ENCODE data around the gene CALD1.

The CALD1 gene

DNA sequence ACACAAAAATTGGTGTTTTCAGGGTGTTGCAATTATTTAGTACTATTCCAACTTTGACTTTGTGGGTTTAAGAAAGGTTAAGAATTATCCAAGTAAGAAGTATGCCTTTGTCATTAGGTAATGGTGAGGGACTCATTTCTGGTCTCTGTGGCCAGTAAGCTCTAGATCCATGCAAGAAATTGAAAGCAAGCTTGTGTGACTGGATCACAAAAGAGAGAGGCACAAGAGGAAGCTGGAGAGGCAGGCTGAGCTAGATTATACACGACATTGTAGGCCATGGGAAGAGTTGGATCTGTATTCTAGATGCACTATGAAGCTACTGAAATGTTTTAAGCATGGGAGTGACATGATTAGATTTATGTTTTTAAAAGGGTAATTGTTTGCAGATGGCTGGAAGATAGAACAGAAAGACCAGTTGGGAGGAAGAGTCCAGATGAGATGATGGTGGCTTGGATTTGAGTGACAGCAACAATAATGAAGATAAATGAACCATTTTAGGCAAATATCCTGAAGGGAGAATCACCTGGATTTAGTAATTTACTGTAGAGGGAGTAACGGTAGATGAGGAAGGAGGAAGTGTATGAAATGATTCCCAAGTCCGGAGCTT is 50.0 kb downstream of the CALD1 start:
- DNase-seq: no peak

- peak; percentile 24 to 62 (median 44) for DNase-seq
Observed at GRCh38 chr7:134831862-134832261, 52.4 kb downstream of the CALD1 start.

GRCh38 chr7:134832367-134832766 is 52.9 kb downstream of the CALD1 start:
- DNase-seq: no peak

DNA sequence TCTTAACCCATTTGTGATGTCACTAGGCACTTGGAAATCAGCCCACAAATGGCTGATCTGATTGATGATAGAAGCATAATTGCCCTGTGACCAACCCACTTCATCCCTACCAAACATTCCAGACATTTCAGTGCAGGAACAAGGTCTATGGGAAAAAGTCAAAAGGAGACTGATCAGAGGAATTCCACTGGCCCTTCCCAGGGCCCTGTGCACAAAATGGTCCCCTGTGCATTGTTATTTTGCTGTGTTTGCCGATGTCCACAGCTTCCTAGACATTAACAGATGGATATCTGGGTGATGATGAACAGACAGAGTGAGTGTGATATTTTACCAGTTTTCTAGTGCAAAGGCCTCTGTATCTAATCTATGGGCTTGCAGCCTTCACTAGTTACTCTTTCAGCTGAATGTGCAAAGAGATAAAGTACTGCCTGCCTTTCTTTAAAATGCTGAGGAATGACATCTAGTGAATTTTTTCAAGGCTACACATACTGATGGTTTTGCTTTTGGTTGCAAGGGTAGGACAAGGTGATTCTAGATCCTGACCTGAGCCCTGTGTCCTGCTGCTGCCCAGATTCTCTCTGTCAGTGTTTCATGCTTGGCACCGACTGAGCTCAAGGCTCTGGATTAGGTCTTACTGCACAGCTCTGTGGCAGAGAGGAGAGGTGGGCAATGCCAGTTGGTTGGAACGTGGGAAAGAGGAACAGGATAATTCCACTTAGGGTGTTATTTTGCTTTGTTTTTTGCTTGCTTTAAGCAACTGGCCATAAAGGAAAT is 55.4 kb downstream of the CALD1 start:
- no peak for DNase-seq

GRCh38 chr7:134835463-134835823 is 56.0 kb downstream of the CALD1 start:
- no peak for DNase-seq

DNA sequence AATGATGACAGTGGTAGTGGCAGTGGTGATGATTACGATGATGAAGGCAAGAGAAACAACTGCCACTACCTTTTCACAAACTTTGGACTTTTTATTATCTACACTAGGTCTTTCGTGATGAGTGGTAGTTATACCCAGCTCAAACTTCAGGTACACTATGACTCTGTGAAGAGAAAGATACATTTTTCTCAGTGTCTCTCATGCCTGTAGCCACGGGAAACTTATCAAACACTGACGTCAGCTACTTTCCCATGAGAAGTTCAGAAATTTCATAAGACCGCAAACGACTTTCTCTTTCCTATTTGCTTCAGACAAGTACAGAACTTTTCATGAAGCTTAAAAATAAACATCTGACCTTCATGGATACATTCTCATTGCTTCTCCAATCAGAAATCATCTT is 57.0 kb downstream of the CALD1 start:
- no peak for DNase-seq

DNA sequence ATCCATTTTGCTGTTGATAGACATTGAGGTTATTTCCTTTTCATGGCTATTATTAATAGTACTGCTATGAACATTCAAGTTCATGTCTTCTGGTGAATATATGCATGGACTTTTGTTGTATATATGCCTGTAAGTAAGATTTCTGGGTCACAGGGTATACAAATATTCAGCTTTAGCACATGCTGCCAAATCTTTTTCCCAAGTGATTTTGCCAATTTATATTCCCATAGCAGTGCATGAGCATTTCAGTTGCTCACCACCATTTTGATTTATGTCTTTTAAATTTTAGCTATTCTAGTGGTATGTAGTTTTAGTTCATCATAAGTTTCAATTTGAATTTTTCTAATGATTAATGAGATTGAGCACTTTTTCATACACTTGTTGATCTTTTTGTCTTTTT is 59.9 kb downstream of the CALD1 start:
- no peak for DNase-seq

DNA sequence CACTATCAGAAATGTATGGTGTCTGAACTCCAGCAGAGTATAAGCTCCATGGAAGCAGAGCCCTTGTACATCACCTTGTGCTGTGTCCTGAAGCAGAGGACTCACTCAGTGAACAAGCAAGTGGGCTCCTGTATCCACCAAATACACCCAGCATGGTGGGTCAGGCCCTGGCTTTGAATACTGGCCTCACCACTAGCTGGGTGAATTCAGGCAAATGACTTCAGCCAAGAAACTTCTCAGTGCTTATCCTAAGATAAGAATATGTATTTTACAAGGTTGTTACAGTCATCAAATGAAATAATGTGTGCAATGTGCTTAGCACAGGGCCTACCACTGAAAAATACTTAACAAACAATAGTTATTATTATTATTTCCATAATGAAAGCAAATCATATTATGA is 62.6 kb downstream of the CALD1 start:
- DNase-seq: no peak

GRCh38 chr7:134842886-134843430 is 63.5 kb downstream of the CALD1 start:
- no peak for DNase-seq

DNA sequence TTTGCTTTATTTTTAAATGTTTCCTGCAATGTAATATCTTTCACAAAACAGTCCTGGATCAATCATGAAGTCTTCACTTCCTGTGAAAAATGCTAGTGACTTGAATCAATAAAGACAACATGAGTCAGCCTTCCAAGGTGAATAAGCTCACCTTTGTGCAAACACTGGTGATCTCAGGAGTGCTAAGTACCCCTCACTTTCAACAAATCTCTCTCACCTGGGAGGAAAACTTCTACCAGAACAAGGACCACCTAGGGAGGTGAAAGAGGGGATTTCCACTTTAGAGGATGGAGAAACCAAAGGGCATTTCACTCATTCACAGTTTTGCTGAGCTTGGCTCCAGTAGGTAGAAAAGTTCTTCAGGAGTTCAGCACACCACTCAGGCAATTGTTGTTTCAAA is 64.8 kb downstream of the CALD1 start:
- DNase-seq: no peak

- no peak for DNase-seq
Observed at GRCh38 chr7:134845461-134845860, 66.0 kb downstream of the CALD1 start.

- DNase-seq: no peak
Observed at GRCh38 chr7:134847851-134848588, 68.6 kb downstream of the CALD1 start.

DNA sequence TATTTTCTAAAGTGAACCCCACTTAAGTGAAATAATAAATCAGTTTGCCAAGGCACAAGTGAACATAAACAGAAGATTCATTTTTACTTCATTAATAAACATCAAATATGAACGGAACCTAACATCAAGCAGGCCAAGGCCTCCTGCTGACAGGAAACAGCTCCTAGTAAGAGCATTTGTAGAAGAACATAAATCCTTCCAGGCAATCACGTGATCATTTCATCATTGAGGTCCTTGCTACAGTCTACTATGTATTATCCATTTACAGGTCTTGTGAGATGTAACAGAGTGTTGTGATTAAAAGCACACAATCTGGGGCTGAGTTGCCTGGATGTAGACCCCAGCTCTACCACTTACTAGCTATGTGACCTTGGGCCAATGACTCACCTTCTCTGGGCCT is 70.6 kb downstream of the CALD1 start:
- no peak for DNase-seq

DNA sequence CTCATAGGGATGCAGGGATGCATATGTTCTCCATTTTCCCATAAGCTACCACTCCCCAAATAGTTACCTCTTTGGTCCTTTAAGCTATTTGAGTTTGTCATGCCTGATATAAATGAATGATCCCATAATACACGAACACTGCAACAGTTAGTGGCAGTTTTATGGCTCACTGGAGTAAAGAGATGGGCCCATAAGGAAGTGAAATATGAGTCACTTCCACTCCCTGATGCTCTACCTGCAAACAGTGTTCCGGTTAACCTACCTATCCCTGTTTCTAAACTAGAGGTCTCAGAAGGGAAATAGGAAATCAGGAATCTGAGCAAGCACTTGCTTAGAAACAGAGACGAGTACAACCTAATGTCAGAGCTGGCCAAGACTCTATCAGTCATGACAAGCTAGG is 71.7 kb downstream of the CALD1 start:
- no peak for DNase-seq

DNA sequence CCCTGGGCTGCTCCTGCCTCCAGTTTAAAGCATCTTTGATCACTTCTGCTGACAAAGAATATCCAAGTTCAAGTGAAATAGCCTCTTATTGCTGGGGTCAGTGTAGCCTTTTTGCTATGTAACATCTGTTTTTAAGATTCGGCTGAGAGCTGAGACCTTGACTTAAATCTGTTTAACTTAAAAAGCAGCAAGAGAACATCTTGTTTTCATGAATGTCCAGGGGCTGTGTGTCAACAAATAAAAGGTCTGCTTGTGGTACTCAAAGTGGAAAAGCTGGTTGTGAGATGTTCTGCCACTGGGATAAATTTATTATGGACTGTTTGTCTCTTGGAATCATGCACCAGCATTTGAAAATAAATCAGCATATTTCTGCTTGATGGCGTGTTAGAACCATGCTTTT is 73.2 kb downstream of the CALD1 start:
- DNase-seq: no peak

- DNase-seq: peak; percentile 10 to 49 (median 42)
Observed at GRCh38 chr7:134854816-134855215, 75.4 kb downstream of the CALD1 start.

DNA sequence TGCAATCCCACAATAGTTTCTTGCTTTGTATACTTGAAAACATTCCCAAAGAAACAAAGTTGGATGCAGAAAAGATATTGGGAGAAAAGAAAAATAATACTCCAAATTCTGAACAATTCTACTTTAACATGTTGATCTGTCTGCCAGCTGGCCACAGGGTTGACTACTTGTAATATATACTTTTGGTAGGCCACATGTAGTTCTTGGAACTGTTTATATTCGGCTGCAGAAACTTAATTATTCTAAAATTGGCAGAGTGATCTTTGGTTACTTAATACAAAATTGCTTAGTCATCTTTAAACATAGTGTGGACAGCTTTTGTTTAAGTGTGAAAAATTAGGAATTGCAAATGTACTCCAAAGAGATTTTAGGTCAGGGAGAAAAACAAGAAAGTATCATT is 76.0 kb downstream of the CALD1 start:
- no peak for DNase-seq

DNA sequence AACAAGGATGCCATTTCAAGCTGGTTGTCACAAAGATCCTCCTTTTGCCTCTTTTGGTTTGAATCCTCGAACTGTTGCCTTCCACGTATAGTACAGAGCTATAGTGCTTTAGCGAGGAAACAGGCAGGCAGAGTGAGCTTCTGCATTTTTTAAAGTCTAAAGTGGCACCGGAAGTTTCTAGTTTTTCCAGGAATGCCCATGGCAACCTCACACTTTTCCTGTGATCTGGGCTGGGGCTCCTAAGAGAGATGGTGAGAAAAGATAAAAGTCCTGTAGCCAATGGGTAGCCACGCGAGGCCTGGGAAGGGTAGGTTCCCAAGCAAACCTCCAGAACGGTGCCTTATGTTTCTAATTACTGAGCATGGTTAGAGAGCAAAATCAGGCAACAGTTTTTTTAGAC is 76.7 kb downstream of the CALD1 start:
- DNase-seq: peak in 1 of 4 experiments; percentile 19

DNA sequence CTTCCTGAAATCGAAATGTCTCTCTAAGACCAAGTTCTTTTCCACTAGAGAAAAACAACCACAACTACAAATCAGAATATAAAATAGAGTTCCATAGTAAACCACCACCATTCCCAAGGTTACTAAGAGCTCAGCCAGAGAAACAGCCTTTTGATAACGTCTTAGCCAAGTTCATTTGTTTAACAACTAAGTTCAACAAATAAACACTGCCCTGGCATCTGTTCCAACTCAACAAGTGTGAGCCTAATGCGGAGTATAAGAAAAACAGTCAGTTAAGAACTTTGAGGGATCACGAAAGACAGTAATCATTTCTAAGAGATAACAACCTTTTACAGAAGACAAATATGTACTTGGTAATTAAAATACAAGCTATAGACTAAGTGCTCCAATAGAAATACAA is 77.3 kb downstream of the CALD1 start:
- no peak for DNase-seq

- no peak for DNase-seq
Observed at GRCh38 chr7:134857958-134858357, 78.5 kb downstream of the CALD1 start.

GRCh38 chr7:134859783-134860182 is 80.3 kb downstream of the CALD1 start:
- DNase-seq: no peak

DNA sequence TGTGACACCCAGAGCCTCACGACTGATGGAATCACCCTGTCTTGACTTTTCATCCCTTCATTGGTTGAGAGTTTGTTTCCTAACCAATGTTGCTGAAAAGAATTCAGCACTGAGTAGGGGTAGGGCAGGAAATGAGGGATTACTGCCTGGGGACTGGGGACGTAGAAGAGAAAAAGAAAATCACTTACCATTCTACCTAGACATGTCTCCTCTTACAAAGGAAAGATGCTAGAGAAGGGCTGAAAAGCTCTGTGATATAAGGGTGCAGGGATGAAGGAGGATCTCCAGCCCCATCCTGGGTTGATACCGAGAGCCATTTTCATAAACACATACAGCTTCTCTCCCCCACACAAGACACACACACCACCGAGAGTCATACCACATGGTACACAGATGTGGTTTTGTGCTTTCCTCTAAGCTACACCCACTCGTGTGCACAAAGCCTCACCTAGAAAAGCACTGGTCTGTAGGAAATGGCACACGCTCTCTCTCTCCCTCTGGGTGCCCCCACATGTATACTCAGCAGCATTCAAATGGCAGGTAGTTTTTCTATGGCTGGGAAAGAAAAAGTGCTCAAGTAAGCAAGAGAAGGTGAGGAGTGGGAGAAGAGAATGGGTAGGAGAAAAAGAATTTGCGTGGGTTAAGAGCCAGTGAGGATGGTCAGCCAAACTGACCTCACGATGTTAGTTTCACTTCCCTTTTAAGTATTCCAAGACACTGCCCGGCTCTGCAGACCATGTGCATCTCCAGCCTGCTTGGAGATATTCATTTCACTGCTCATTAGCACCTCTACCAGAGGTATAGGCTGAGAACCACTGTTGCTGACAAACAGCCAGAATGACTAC is 85.8 kb downstream of the CALD1 start:
- DNase-seq: peak; percentile 48 to 65 (median 53)

DNA sequence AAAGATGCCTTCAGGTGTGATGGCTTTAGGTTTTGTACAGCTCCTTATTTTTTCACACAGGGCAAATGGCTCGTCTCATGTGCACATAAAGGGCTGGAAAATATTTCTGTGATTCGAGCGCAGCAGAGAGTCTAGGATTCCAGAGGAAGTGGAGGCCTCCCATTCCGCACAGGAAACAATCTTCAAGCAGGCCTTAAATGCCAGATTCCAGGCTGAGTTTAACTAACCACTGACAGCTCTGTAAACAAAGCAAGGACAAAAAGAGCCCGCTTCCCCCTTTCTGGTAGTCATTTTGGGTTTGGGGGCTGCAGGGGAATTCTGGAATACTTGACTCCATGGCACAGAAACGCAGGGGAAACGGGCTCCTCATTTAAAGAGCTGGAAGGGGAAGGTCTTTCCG is 87.2 kb downstream of the CALD1 start:
- no peak for DNase-seq
